HCT116 (cell line): Measurements from ENCODE around the gene SELENOS. TPM values are rescaled to one million over a fixed set of nuclear protein-coding genes. Genes with fewer than 3 reads are reported as not detected.

Experiments
- ATAC-seq: fragments of 200-7000 bp; cut with Tn5 transposase; 2 replicates; pipeline ENCODE4 v1.9.1; 2020; ENCODE audit warnings: mild to moderate bottlenecking, moderate library complexity
- BruUV-seq: library from RNA; stranded (reverse); fragments of 400-500 nt; replicated peaks from 2 replicates; lab custom pipeline; 2021; lab: Mats Ljungman, UMichigan
- CTCF ChIA-PET: fragments of 300-600 bp; sonication (Branson Sonifier 250); formaldehyde crosslinking; loops from one replicate; lab custom pipeline; 2021; ENCODE audit warnings: antibody characterized with exemption; lab: Charles Lee
- POLR2A ChIA-PET: fragments of 300-600, 350-600 bp; sonication (Branson Sonifier 250); formaldehyde crosslinking; loops from one replicate; lab custom pipeline; 2021; ENCODE audit warnings: antibody characterized with exemption; lab: Charles Lee
- RAD21 ChIA-PET, 2 experiments: fragments of 300-600 bp; sonication (Branson Sonifier 250); formaldehyde crosslinking; loops; one replicate each; lab custom pipeline; 2023; ENCODE audit warnings: low total read pairs in 2 of 2; ENCODE audit not compliant: uncharacterized antibody in 2 of 2, unreplicated experiment in 2 of 2, low non-redundant PET in 1 of 2; lab: Charles Lee
- DNase-seq: peaks from one replicate; pipeline ENCODE4 v3.0.0-alpha.2; 2010; ENCODE audit warnings: low read depth, low spot score
- H2AFZ ChIP-seq: fragments of 200-600 bp; shearing (Covaris generic), sonication (generic); 2 replicates; pipeline ENCODE4 v1.6.1; 2017; ENCODE audit warnings: low read depth, mixed run types, mixed read lengths, antibody characterized with exemption, low read length; ENCODE audit not compliant: poor library complexity, severe bottlenecking
- H3K27ac ChIP-seq: 2 replicates; pipeline ENCODE4 v1.5.1; 2012; ENCODE audit warnings: low read depth, low read length
- H3K27me3 ChIP-seq: fragments of 200-600 bp; sonication (generic); 2 replicates; pipeline ENCODE4 v1.6.1; 2016; ENCODE audit warnings: mixed run types, low read length, mixed read lengths; ENCODE audit not compliant: insufficient read depth
- H3K36me3 ChIP-seq, 2 experiments: fragments of 200-500 bp in 1 of 2; fragments of 200-600 bp in 1 of 2; sonication (Bioruptor generic) in 1 of 2; sonication (generic) in 1 of 2; 2 replicates each; pipeline versions ENCODE4 v1.5.1 to v1.6.1; 2014 to 2016; ENCODE audit warnings: low read length in 2 of 2, inconsistent platforms in 1 of 2, mixed read lengths in 1 of 2, mixed run types in 1 of 2; ENCODE audit not compliant: insufficient read depth in 2 of 2, control insufficient read depth in 1 of 2
- H3K4me1 ChIP-seq, 2 experiments: fragments of 200-600 bp in 1 of 2; sonication (generic) in 1 of 2; 2 replicates each; pipeline versions ENCODE4 v1.5.1 to v1.6.1; 2012 to 2017; ENCODE audit warnings: low read length in 2 of 2, inconsistent platforms in 1 of 2, mild to moderate bottlenecking in 1 of 2, mixed read lengths in 1 of 2, mixed run types in 1 of 2, moderate library complexity in 1 of 2; ENCODE audit not compliant: insufficient read depth in 2 of 2, control insufficient read depth in 1 of 2
- H3K4me2 ChIP-seq: fragments of 200-600 bp; sonication (generic); 2 replicates; pipeline ENCODE4 v1.6.1; 2017; ENCODE audit warnings: mixed run types, low read length, mixed read lengths
- H3K4me3 ChIP-seq, 2 experiments: fragments of 200-600 bp in 1 of 2; sonication (generic) in 1 of 2; replicated peaks in 1 of 2; 2 replicates each; pipeline ENCODE4 v1.5.1; 2011 to 2016; ENCODE audit warnings: low read length in 2 of 2, control low read depth in 1 of 2, low read depth in 1 of 2, mild to moderate bottlenecking in 1 of 2, mixed read lengths in 1 of 2, mixed run types in 1 of 2
- H3K79me2 ChIP-seq: fragments of 200-600 bp; sonication (generic); 2 replicates; pipeline ENCODE4 v1.6.1; 2017; ENCODE audit warnings: mild to moderate bottlenecking, mixed run types, low read length, moderate library complexity, mixed read lengths; ENCODE audit not compliant: insufficient read depth
- H3K9ac ChIP-seq: fragments of 200-600 bp; sonication (generic); 2 replicates; pipeline ENCODE4 v1.6.1; 2016; ENCODE audit warnings: low read length, mixed read lengths
- H3K9me2 ChIP-seq: fragments of 200-600 bp; sonication (generic), shearing (Covaris generic); 2 replicates; pipeline ENCODE4 v1.6.1; 2017; ENCODE audit warnings: mixed run types, mild to moderate bottlenecking, moderate library complexity; ENCODE audit not compliant: insufficient read depth
- H3K9me3 ChIP-seq, 2 experiments: fragments of 200-500 bp in 1 of 2; fragments of 200-600 bp in 1 of 2; sonication (Bioruptor generic) in 1 of 2; sonication (generic) in 1 of 2; 2 replicates each; pipeline ENCODE4 v1.6.1; 2014 to 2017; ENCODE audit warnings: low read length in 2 of 2, mixed read lengths in 2 of 2, inconsistent platforms in 1 of 2, low read depth in 1 of 2, mild to moderate bottlenecking in 1 of 2, mixed run types in 1 of 2, moderate library complexity in 1 of 2; ENCODE audit not compliant: control insufficient read depth in 1 of 2, insufficient read depth in 1 of 2
- H4K20me1 ChIP-seq: fragments of 200-600 bp; sonication (generic), shearing (Covaris generic); 2 replicates; pipeline ENCODE4 v1.6.1; 2017; ENCODE audit warnings: mixed run types, mild to moderate bottlenecking, moderate library complexity; ENCODE audit not compliant: insufficient read depth
- EZH2 ChIP-seq: fragments of 200-600 bp; sonication (generic); IDR thresholded peaks from 2 replicates; pipeline ENCODE4 v1.6.1; 2017; ENCODE audit warnings: antibody characterized with exemption, mixed run types
- FOSL1 ChIP-seq: IDR thresholded peaks from 2 replicates; pipeline ENCODE4 v1.6.1; 2012; ENCODE audit warnings: low read depth
- POLR2A ChIP-seq: IDR thresholded peaks from 2 replicates; pipeline ENCODE4 v1.7.0; 2011; ENCODE audit warnings: borderline replicate concordance; ENCODE audit not compliant: insufficient read depth, insufficient read length; ENCODE audit errors: extremely low read depth
- POLR2AphosphoS5 ChIP-seq: IDR thresholded peaks from 2 replicates; pipeline ENCODE4 v1.6.1; 2011; ENCODE audit warnings: mild to moderate bottlenecking, low read depth, low read length, moderate library complexity
- SIN3A ChIP-seq: IDR thresholded peaks from 2 replicates; pipeline ENCODE4 v1.6.1; 2012; ENCODE audit warnings: low read depth
- SRF ChIP-seq: IDR thresholded peaks from 2 replicates; pipeline ENCODE4 v1.6.1; 2012; ENCODE audit warnings: low read depth
- TCF7L2 ChIP-seq: IDR thresholded peaks from 2 replicates; pipeline ENCODE4 v1.7.0; 2011; ENCODE audit warnings: borderline replicate concordance, inconsistent platforms; ENCODE audit not compliant: insufficient read depth, insufficient read length; ENCODE audit errors: extremely low read depth
- ZFX ChIP-seq: fragments of 450-650 bp; IDR thresholded peaks from 2 replicates; pipeline ENCODE4 v1.6.1; 2017
- ZNF274 ChIP-seq: fragments of 200-500 bp; sonication (Bioruptor generic); IDR thresholded peaks from 2 replicates; pipeline ENCODE4 v1.6.1; 2014; ENCODE audit warnings: mild to moderate bottlenecking, low read depth, low read length, inconsistent platforms
- intact Hi-C: fragments of 100-400 bp; cut with micrococcal nuclease; formaldehyde crosslinking; loops from 2 replicates; pipeline ENCODE4 v1.10.0; 2022
- total RNA-seq: library from RNA; stranded (reverse); gene quantifications from one replicate; pipeline ENCODE4 v1.2.1, GENCODE V29; 2021; ENCODE audit not compliant: unreplicated experiment
- TF ChIP-seq, protein P1 (sequence below), 3 experiments: fragments of 200-600 bp in 1 of 3; sonication (generic) in 1 of 3; IDR thresholded peaks in 2 of 3; conservative IDR thresholded peaks in 1 of 3; 2 replicates each; pipeline ENCODE4 v1.5.1; 2012 to 2017; ENCODE audit warnings: low read depth in 2 of 3, low read length in 2 of 3, antibody characterized with exemption in 1 of 3, borderline replicate concordance in 1 of 3, control low read depth in 1 of 3, mild to moderate bottlenecking in 1 of 3, mixed read lengths in 1 of 3, mixed run types in 1 of 3, moderate library complexity in 1 of 3; ENCODE audit not compliant: insufficient read depth in 1 of 3
- TF ChIP-seq, protein P2 (sequence below): IDR thresholded peaks from 2 replicates; pipeline ENCODE4 v1.6.1; 2012

SELENOS gene
- total RNA-seq, 1 experiment from 2014 or later = 45.6 TPM

DNA sequence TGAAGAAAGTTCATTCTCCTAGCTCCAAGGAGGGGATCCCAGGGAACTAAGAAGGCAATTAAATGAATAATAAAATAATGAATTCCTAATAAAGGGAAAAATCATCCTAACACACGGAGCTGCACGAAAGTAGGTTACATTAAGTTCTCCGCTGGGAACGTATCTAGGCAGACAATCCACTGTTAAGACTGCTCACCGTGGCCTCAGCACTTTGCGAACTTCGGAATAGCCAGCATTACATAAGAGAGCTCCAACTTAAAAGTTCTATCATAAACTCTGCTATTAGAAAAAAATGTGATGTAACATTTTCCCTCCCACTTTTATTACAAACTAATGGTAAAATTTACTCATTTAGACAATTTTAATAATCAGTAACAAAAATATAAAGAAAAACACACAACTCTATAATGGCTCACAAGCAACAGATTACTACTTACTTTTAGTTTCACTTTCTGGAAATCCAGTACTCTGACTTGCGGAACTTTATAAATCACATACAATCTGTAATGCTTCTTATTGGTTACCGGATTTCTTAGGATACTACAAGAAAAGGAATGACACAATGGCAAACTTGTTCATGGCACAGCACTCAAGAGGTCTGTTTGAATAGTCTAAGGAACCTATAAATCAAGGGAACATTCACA is 9.3 kb upstream of the SELENOS start:
- RAD21 ChIA-PET = no interaction called here
- H3K36me3 ChIP-seq = peaks cover 61 to 66% of the 10 kb centered on the region in 2 experiments

More for the DNA sequence above, 9.3 kb upstream of the SELENOS start:
- BruUV-seq = no TSS peak
- Histone ChIP-seq H2AFZ (no peak overlapping the region), H3K27me3 (no peaks in the 10 kb centered on the region), H3K9ac (no peak overlapping the region), H4K20me1 (peaks cover 34% of the 10 kb centered on the region; the same call in 1 of the 2 replicates), H3K4me2 (no peak overlapping the region), H3K79me2 (peaks cover 82% of the 10 kb centered on the region), H3K9me2 (no peaks in the 10 kb centered on the region), H3K4me1 (peaks cover 0 to 13% of the 10 kb centered on the region in 2 experiments; a peak in 2 of 4 replicates), H3K4me3 (no peak overlapping the region), H3K27ac (no peak overlapping the region), H3K9me3 (no peaks in the 10 kb centered on the region)
- intact Hi-C loops = no loop called here
- no peak for TF ChIP-seq SRF
- TF ChIP-seq, protein P1, sequence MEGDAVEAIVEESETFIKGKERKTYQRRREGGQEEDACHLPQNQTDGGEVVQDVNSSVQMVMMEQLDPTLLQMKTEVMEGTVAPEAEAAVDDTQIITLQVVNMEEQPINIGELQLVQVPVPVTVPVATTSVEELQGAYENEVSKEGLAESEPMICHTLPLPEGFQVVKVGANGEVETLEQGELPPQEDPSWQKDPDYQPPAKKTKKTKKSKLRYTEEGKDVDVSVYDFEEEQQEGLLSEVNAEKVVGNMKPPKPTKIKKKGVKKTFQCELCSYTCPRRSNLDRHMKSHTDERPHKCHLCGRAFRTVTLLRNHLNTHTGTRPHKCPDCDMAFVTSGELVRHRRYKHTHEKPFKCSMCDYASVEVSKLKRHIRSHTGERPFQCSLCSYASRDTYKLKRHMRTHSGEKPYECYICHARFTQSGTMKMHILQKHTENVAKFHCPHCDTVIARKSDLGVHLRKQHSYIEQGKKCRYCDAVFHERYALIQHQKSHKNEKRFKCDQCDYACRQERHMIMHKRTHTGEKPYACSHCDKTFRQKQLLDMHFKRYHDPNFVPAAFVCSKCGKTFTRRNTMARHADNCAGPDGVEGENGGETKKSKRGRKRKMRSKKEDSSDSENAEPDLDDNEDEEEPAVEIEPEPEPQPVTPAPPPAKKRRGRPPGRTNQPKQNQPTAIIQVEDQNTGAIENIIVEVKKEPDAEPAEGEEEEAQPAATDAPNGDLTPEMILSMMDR (IDR thresholded peaks at IDR 0.05 in 2 of 3, conservative IDR thresholded peaks at IDR 0.05 in 1 of 3; ENCODE audit: borderline replicate concordance in 1 of 3, insufficient read depth in 1 of 3, low read depth in 2 of 3, low read length in 2 of 3) = no peak
- no peak for TF ChIP-seq POLR2A
- no peak for TF ChIP-seq ZFX
- TF ChIP-seq EZH2 = no peak
- no peak for TF ChIP-seq FOSL1
- no peak for TF ChIP-seq TCF7L2
- TF ChIP-seq, protein P2, sequence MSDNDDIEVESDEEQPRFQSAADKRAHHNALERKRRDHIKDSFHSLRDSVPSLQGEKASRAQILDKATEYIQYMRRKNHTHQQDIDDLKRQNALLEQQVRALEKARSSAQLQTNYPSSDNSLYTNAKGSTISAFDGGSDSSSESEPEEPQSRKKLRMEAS = no peak
- no peak for TF ChIP-seq POLR2AphosphoS5
- TF ChIP-seq ZNF274 = no peak
- TF ChIP-seq SIN3A = no peak
- DNase-seq (no peak), ATAC-seq (no peak)
- CTCF ChIA-PET = no interaction called here
- POLR2A ChIA-PET = no interaction called here
